ENCODE results near the gene CAMSAP1. TPM values are rescaled to one million over a fixed set of nuclear protein-coding genes. Genes with fewer than 3 reads are reported as not detected.

Gene CAMSAP1
- total and polyA plus RNA-seq, 9 of the 15 experiments (the other 6 are each of a cell fraction or from before 2014, with no cell fraction given) = 1.5 to 28.8 (median 14.3) TPM

- ATAC-seq (no peak; the same call in 2 of the 3 replicates), FAIRE-seq (no peak), DNase-seq (ENCODE audit: extremely low read depth in 1 of 4, low spot score in 3 of 4) (peak in 1 of 4 experiments; percentile 11)
- Histone ChIP-seq H3K27ac (ENCODE audit: extremely low read depth, low read depth, low read length) (no peak overlapping the region), H2AFZ (ENCODE audit: low read depth, low read length) (no peak overlapping the region), H3K4me3 (no peak overlapping the region), H3K4me1 (replicated peaks in 1 of 2; ENCODE audit: control insufficient read depth in 2 of 2, insufficient read depth in 2 of 2, low read length in 2 of 2) (peaks cover 0 to 24% of the 10 kb centered on the region in 2 experiments; a peak in 2 of 5 replicates), H3K36me3 (ENCODE audit: control insufficient read depth, insufficient read depth, low read length) (no peaks in the 10 kb centered on the region), H3K9me3 (replicated peaks; ENCODE audit: control insufficient read depth, insufficient read depth, low read depth, low read length) (no peaks in the 10 kb centered on the region; the same call in 1 of the 2 replicates), H3K9me1 (ENCODE audit: control insufficient read depth, insufficient read depth, low read length) (no peaks in the 10 kb centered on the region), H3K27me3 (ENCODE audit: control insufficient read depth in 2 of 2, insufficient read depth in 2 of 2, low read length in 2 of 2) (peaks cover 4 to 10% of the 10 kb centered on the region in 2 experiments; a peak in 4 of 5 replicates), H3K79me2 (ENCODE audit: control insufficient read depth, insufficient read depth, low read length) (no peaks in the 10 kb centered on the region), H3K4me2 (ENCODE audit: insufficient read depth, low read length) (no peak overlapping the region), H3K9ac (ENCODE audit: insufficient read depth in 1 of 2, low read depth in 2 of 2, low read length in 2 of 2) (no peak overlapping the region), H4K20me1 (replicated peaks; ENCODE audit: control insufficient read depth, insufficient read depth, low read length) (no peaks in the 10 kb centered on the region)
- ChIA-PET CTCF (ENCODE audit: low intra/inter-chr PET ratio) (no interaction called here), POLR2A (no interaction called here)
- intact Hi-C loops (cut with micrococcal nuclease) = no loop called here
- 31% methylated on average over 15 of the region's 18 CpGs for WGBS (ENCODE audit: insufficient coverage, low coverage, missing lambda C conversion rate)
- TF ChIP-seq POLR2G (IDR thresholded peaks at IDR 0.05; ENCODE audit: low read depth, low read length) (peak; percentile 37; the same call in 1 of the 2 replicates), DLX4 (CRISPR knock-in tag; IDR thresholded peaks at IDR 0.05) (no peak), SNAPC5 (CRISPR knock-in tag; IDR thresholded peaks at IDR 0.05) (no peak)
- no TSS peak for BruUV-seq (replicated peaks)
- in situ Hi-C loops (cut with MboI) = loop anchor here (5.0 kb wide), 1 partner anchor 319 kb away; no protein-coding TSS in a partner anchor
Observed at GRCh38 chr9:135802876-135803419, 104.4 kb downstream of the CAMSAP1 start.

GRCh38 chr9:135801070-135801469, 106.3 kb downstream of the CAMSAP1 start:
- Histone ChIP-seq H3K27ac (ENCODE audit: extremely low read depth, low read depth, low read length) (no peak overlapping the region), H3K4me3 (no peak overlapping the region), H3K79me2 (ENCODE audit: control insufficient read depth, insufficient read depth, low read length) (no peaks in the 10 kb centered on the region), H3K9ac (ENCODE audit: insufficient read depth in 1 of 2, low read depth in 2 of 2, low read length in 2 of 2) (no peak overlapping the region), H2AFZ (ENCODE audit: low read depth, low read length) (no peak overlapping the region), H3K9me3 (replicated peaks; ENCODE audit: control insufficient read depth, insufficient read depth, low read depth, low read length) (no peaks in the 10 kb centered on the region; the same call in 1 of the 2 replicates), H3K27me3 (ENCODE audit: control insufficient read depth in 2 of 2, insufficient read depth in 2 of 2, low read length in 2 of 2) (peaks cover 4 to 16% of the 10 kb centered on the region in 2 experiments; a peak in 4 of 5 replicates), H3K4me2 (ENCODE audit: insufficient read depth, low read length) (no peak overlapping the region), H4K20me1 (replicated peaks; ENCODE audit: control insufficient read depth, insufficient read depth, low read length) (peaks cover 9% of the 10 kb centered on the region), H3K36me3 (ENCODE audit: control insufficient read depth, insufficient read depth, low read length) (no peaks in the 10 kb centered on the region), H3K9me1 (ENCODE audit: control insufficient read depth, insufficient read depth, low read length) (no peaks in the 10 kb centered on the region), H3K4me1 (replicated peaks in 1 of 2; ENCODE audit: control insufficient read depth in 2 of 2, insufficient read depth in 2 of 2, low read length in 2 of 2) (peaks cover 3 to 42% of the 10 kb centered on the region in 2 experiments; a peak in 3 of 5 replicates)
- TF ChIP-seq MTA3 (IDR thresholded peaks at IDR 0.05; ENCODE audit: borderline replicate concordance) (no peak), FOS (IDR thresholded peaks at IDR 0.05; ENCODE audit: extremely low read depth, insufficient read length) (no peak), ARNT (IDR thresholded peaks at IDR 0.05) (peak in 1 of 2 experiments; percentile 97; a peak in 2 of 4 replicates), MED1 (CRISPR knock-in tag; IDR thresholded peaks at IDR 0.05; ENCODE audit: borderline replicate concordance) (no peak)
- FAIRE-seq (peak; percentile 26), ATAC-seq (no peak), DNase-seq (ENCODE audit: extremely low read depth in 1 of 4, low spot score in 3 of 4) (no peak)
- BruUV-seq (replicated peaks) = no TSS peak
- intact Hi-C loops (cut with micrococcal nuclease) (no loop called here), in situ Hi-C loops (cut with MboI) (loop anchor here (5.0 kb wide), 1 partner anchor 321 kb away; no protein-coding TSS in a partner anchor)
- POLR2A ChIA-PET = no interaction called here
- WGBS (ENCODE audit: insufficient coverage, low coverage, missing lambda C conversion rate) = 19% methylated on average over 6 of the region's 6 CpGs
- CTCF ChIA-PET (ENCODE audit: low intra/inter-chr PET ratio) = no interaction called here
